ENCODE results near the gene DDIT4. TPM values are rescaled to one million over a fixed set of nuclear protein-coding genes. Genes with fewer than 3 reads are reported as not detected.

The DDIT4 gene
- total RNA-seq, 1 experiment from 2014 or later = 157 TPM

Other genes with a start within 250 kb of the DDIT4 start
- 4.8 TPM for gene SPOCK2, start 185.4 kb upstream of the DDIT4 start, total RNA-seq (2021; ENCODE audit: unreplicated experiment)
- gene ANAPC16, start 57.9 kb upstream of the DDIT4 start, total RNA-seq (2021; ENCODE audit: unreplicated experiment) = 110 TPM
- 114 TPM for gene ASCC1, start 57.6 kb upstream of the DDIT4 start, total RNA-seq (2021; ENCODE audit: unreplicated experiment)
- 51.0 TPM for gene DNAJB12, start 81.0 kb downstream of the DDIT4 start, total RNA-seq (2021; ENCODE audit: unreplicated experiment)